ENCODE data around the gene ZNF217.

GRCh38 chr20:53602661-53603060 is 9.0 kb upstream of the ZNF217 start:
- TF ChIP-seq, protein P1, sequence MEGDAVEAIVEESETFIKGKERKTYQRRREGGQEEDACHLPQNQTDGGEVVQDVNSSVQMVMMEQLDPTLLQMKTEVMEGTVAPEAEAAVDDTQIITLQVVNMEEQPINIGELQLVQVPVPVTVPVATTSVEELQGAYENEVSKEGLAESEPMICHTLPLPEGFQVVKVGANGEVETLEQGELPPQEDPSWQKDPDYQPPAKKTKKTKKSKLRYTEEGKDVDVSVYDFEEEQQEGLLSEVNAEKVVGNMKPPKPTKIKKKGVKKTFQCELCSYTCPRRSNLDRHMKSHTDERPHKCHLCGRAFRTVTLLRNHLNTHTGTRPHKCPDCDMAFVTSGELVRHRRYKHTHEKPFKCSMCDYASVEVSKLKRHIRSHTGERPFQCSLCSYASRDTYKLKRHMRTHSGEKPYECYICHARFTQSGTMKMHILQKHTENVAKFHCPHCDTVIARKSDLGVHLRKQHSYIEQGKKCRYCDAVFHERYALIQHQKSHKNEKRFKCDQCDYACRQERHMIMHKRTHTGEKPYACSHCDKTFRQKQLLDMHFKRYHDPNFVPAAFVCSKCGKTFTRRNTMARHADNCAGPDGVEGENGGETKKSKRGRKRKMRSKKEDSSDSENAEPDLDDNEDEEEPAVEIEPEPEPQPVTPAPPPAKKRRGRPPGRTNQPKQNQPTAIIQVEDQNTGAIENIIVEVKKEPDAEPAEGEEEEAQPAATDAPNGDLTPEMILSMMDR (conservative IDR thresholded peaks at IDR 0.05; ENCODE audit: low read depth, low read length) = no peak
- TF ChIP-seq EZH2 (IDR thresholded peaks at IDR 0.05; ENCODE audit: borderline replicate concordance, low read depth, low read length, poor library complexity, severe bottlenecking) = no peak

Data from A673 (cell line).